Gastrocnemius medialis (tissue), 4 donors: Measurements from ENCODE around the gene HGD.

Experiments
- CTCF ChIP-seq, 5 experiments: fragments of 450-650 bp in 3 of 5; fragments of 200-600 bp in 2 of 5; sonication (generic) in 2 of 5; IDR thresholded peaks in 4 of 5; conservative IDR thresholded peaks in 1 of 5; 1 replicate in 4 of 5; 2 replicates in 1 of 5; pipeline ENCODE4 v1.5.1; 2016 to 2019; ENCODE audit warnings: antibody characterized with exemption in 5 of 5, mild to moderate bottlenecking in 3 of 5, moderate library complexity in 3 of 5
- POLR2A ChIP-seq, 2 donors: fragments of 450-650 bp; IDR thresholded peaks; one replicate each; pipeline ENCODE4 v1.6.1; 2017; ENCODE audit warnings: antibody characterized with exemption in 2 of 2, mild to moderate bottlenecking in 2 of 2, moderate library complexity in 2 of 2

- TF ChIP-seq CTCF (IDR thresholded peaks at IDR 0.05 in 4 of 5, conservative IDR thresholded peaks at IDR 0.05 in 1 of 5) (no peak), POLR2A (IDR thresholded peaks at IDR 0.05) (no peak)
These were observed 11.6 kb upstream of the HGD start for GRCh38 chr3:120693439-120694171.
